DMS53 treated with DMSO at 0.1 percent for 48 hours (cell line): ENCODE data around the gene MYLK4.
"Not testable (repeated sequence)": the region's sequence is repeated elsewhere in the genome, so short reads cannot be mapped to it uniquely, and the experiment has no call there.

Source experiments
- DNase-seq: peaks from one replicate; lab custom pipeline; 2025; ENCODE audit not compliant: unreplicated experiment; lab: John Stamatoyannopoulos, UW

MYLK4 gene

DNA sequence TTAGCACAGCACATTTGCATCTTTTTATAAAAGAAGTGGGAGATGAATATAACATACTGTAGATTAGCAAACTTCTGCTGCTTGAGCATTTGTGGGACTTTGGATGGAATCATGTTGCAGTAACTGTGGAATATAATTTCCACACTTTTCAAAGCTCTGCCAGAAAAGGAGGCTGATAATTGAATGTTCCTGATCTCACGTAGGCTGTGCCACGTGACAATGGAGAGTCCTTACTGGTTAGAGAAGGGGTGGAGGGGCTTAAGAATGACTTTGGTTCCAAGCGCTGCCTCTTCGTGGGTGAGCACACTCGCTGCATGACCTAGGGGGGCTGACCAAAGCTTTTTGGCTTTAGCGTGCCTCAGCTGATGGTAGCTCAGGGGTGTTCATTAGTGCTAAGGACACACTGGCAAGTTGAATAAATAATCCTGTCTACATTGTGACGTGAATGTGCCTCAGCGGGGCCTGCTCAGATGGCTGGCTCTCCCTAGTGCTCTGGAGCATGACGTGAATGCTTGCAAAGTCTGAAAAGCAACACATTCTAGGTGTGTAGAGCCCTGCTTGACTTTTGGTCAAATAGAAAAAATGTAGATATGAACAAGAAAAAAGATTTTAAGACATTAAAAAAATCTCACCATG lies 29.5 kb upstream of the MYLK4 start:
- DNase-seq, result no peak

DNA sequence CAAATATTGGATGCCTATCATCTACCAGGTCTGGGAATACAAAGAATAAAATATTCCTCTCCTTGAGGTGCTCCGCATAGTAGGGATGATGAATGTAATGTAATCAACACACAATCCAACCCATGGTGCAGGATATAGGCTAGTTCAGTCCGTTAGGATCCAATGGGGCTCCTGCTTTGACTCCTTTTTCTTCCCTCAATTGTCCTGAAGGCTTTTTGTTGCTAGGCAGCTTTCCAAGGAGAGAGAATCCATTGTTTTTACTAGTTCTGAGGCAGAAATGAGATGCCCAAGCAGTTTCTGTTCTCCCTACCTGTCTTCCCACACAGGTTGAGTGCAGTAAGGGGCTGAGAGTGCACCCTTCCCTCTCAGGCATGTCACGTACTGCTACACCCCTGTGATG lies 26.5 kb upstream of the MYLK4 start:
- DNase-seq, result no peak

DNA sequence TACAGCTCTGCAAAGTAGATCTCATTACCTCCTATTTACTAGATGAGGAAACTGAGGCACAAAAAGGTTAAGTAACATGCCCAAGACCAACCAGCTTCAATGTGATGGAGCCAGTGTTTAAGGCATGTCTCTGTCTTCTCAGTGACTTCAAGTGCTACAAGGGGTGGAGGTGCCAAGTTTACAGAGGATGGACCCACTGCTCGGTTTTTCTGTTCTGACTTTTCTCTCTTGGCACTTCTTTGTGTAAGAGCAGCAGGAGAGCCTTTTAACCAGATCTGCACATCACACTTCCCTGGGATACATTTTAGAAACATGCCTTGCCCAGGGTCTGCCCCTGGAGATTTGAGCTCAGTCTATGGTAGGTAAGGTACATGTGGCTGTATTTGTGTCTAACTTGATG lies 24.3 kb upstream of the MYLK4 start:
- DNase-seq, result no peak

DNA sequence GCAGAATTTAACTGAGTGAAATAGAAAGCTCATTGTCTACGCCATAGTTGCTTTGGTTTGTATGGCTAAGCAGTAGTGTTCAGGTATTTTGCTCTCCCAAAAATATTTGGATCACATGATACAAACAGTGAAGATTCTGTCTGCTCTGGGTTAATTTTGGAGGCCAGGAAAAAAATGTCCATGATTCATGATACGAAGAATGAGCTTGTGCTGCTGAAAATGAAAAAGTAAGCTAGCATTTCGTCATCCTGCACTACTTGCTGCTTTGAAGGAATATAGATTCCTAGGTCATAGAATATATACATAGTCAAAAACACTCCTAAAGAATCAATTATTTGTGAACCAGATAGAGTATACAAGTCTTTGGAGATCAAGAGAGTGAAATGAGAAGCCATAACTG lies 22.7 kb upstream of the MYLK4 start:
- no peak for DNase-seq

DNA sequence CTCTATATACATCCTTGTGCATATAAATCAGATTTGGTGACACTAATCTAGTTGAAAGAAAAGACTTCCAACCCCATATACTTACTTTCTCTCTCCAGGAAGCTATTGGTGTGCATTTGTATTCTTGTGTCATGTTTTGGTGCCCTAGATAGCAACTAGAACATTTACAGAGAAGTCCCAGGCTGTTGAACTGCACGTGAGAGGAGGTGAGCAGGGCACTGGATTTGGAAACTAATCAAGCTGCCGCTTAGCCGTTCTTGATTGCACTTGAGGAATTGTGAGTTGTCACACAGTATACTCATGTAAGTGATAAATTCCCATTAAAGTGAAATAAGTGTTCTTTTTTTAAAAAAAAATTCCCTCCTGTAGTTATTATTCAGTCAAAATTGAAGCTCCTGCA lies 22.1 kb upstream of the MYLK4 start:
- no peak for DNase-seq

DNA sequence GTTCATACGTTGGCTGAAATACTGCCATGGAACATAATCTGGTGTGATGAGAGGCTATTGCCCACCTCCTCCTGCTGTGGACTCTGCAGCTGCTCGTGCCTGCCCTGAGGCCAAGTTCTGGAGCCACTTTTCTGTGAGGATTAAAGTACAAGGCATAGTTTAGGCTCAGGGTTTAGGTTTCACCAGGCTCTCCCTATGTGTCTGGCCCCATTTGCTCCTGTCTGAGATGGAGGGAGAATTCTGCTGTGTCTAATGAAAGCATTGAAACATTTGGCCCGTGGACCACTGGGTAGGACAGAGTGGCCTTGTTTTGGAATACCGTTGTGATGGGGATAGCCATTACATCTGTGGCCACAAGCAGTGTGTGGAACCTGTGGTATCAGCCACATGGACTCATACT lies 20.4 kb upstream of the MYLK4 start:
- no peak for DNase-seq

DNA sequence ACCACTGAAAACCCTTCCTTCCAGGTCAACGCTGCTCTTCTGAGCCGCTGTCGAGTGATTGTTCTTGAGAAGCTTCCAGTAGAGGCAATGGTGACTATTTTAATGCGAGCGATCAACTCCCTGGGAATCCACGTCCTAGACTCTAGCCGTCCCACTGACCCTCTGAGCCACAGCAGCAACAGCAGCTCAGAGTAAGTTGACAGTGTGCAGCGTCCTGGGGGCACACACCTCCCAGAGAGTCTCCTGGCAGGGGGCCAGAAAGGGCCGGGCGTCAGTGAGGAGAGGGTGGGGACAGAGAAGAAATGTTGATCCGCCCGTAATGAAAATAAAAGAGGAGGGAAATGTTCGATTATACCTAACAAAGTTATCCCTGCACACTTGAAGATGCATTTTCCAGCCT lies 19.4 kb upstream of the MYLK4 start:
- no peak for DNase-seq

DNA sequence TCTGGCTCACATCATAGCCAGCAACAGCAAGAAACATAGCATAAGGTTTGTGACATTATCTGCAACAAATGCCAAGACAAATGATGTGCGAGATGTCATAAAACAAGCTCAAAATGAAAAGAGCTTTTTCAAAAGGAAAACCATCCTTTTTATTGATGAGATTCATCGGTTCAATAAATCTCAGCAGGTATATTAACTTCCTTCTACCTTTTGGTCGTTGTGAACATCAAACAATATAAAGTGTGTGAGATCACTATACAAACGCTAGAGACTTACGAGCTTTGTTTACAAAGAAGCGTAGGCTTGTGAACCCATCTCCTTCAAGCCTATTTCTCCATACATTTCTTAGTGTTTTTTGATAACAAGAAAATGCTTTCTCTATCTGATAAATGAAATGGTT lies 18.0 kb upstream of the MYLK4 start:
- no peak for DNase-seq

DNA sequence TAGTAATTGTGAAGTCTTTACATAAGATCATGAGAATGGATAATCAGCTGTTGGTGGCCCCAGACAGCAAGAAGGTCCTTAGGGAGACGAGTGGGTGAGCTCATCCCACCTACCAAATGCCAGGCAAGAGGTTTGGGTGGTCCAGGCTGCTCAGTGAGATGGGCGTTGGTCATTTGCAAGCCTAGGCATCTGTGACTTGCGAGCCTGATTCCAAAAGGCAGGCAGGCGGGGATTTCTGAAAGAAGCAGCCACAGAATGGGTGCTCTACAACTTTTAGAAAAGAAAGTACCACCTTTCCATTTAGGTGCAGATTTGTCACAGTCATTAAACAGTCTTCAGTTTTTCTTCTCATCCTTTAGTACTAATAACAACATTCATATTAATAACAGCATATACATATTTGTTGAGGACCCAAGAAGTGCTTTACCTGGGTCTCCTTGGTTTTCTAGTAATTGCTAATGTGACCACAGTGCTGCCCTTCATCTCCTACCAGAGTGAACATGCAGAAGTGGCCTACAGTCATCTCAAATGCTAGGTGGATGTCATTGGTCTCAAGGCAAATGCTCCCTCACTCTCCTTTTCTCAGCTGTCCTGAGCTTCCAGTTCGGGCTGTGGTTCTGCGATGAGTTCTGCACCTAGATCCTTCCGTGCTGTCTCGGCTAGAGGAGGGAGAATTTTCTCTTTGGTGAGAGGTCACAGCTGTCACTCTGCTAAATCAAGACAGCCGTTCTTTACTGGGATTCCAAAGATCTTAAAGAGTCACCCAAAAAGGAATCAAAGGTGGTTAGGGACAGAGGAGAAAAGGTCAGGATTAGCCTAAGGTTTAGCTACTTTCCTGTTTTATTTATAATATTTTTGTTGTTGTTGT lies 17.2 kb upstream of the MYLK4 start:
- no peak for DNase-seq

DNA sequence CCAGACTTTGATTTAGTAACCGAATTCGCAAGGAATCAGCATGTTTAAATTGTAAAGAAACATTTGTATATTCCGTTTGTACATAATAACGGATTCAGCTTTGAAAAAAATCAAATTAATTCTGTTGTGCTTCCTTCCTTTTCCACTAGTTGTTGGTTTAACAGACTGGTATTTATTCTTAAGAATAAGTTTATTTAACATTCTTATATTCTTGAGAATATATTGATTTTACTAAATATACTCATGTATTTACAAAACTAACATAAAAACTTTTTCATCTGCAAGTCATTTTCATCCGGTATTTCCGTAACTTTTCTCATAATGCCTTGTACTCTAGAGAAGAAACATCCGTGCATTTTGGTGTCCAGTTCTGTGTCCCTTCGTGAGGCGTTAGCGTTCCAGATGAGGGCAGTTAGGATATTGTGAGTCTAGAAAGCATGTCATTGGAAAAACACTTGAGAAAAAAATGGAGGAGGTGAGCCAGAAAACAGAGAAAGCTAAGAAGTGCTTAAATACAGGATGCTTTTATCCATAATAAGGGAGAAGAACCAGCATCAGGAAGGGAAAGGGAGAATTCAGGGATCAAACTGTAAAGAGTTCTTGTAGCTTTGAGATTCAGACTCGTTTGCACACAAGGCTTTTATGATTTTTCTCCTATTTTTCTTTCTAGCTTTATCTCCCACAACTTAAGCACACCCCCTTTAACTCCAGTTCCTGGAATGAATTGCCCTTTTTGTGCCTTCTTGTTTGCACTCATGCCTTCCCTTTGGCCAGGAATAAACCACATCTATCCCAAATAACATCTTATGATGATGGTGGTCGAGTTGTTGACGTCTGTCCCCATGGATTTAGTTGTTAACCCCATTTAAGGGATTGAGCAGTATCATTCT lies 16.3 kb upstream of the MYLK4 start:
- DNase-seq, result no peak

DNA sequence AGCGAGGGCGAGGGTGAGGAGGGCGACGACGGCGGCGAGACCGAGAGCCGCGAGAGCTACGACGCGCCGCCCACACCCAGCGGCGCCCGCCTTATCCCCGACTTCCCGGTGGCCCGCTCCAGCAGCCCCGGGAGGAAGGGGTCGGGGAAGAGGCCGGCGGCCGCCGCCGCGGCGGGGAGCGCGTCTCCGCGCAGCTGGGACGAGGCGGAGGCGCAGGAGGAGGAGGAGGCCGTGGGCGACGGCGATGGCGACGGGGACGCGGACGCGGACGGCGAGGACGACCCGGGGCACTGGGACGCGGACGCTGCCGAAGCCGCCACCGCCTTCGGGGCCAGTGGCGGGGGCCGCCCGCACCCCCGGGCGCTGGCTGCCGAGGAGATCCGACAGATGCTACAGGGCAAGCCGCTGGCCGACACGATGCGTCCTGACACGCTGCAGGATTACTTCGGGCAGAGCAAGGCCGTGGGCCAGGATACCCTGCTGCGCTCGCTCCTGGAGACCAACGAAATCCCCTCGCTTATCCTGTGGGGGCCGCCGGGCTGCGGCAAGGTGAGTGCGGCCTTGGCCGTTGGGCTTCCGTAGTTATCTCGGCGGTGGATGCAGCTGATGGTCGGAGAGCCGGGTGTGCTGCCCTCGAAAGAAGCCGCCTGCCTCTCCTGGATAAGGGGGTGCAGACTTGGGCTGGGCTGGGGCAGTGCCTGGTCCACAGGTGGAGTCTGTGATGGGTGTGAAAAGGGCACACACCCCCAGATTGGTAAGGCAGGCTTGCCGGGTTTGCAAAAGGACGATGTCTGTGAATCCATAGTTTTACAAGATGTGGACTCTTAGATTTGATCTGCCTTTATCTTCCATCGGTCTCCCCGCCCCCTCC lies 15.4 kb upstream of the MYLK4 start:
- no peak for DNase-seq

DNA sequence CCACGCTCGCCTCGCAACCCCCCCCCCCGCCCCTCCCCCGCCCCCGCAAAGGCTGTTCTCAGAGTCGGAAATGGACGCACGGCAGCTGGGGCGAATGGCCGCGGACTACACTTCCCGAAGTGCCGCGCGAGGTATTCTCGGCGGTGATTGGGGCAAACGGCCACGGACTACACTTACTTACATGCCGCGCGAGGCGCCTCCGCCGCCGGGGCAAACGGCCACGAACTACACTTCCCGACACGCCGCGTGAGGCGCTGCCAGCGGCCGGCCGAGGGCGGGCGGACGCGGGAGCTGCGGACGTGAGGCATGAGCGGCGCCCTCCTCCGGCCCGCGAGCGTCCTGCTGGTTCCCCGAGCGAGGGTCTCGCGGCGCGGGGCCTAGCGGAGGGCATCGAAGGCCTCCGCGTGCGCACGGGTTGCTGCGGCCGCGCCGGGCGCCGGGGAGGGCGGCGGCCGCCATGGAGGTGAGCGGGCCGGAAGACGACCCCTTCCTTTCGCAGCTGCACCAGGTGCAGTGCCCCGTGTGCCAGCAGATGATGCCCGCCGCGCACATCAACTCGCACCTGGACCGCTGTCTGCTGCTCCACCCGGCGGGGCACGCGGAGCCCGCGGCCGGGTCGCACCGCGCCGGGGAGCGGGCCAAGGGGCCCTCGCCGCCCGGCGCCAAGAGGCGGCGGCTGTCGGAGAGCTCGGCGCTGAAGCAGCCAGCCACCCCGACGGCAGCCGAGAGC lies 14.6 kb upstream of the MYLK4 start, which contains the start of gene WRNIP1:
WRNIP1 (plus strand) TSS at position 228 of the 730 bp plus-strand sequence; CDS start at position 458, 230 bp downstream.
- DNase-seq, result peak; percentile 97

DNA sequence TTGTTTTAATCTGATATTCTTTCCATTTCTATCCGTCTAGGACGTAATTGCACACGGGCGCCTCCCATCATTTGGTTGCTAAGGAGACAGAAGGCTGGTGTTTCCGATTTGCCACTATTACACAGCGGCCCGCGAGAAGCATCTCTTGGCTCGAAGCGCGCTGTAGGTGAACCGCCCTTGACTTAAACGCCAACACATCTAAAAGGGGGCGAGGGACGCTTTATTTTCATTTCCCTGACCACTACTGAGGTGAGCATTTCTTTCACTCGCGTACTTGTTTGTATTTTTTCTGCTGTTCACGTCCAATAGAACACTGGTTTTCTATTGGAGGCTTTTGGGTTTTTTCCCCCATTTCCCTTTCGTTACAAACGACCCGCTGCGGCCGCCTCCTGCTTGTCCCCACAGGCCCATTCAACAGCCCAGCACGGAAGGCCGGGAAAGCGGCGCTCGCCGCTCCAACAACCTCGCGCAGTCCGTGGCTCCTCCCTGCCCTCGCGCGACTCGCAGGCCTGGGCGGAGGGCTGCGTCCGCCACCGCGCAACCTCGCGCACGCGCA lies 14.0 kb upstream of the MYLK4 start:
- peak; percentile 79 for DNase-seq

DNA sequence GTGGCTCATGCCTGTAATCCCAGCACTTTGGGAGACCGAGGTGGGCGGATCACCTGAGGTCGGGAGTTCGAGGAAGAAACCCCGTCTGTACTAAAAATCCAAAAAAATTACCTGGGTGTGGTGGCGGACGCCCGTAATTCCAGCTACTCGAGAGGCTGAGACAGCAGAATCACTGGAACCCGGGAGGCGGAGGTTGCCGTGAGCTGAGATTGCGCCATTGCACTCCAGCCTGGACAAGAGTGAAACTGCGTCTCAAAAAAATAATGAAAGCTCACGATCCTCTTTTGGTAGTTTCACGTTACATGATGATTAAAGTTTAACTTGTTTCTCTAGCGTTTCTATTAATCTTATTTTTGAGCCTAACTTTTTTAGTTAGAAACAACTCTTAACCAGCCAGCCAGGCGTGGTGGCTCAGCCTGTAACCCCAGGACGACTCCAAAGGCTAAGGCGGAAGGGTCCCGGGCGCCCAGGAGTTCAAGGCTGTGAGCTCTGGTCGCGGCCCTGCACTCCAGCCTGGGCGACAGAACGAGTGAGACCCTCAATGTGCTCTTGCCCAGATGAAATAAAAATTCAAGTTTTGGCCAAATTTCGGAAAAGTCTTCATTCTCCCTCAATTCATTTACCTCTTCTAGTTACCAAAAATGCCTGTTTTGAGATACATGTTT lies 13.3 kb upstream of the MYLK4 start:
- peak; percentile 45 for DNase-seq

DNA sequence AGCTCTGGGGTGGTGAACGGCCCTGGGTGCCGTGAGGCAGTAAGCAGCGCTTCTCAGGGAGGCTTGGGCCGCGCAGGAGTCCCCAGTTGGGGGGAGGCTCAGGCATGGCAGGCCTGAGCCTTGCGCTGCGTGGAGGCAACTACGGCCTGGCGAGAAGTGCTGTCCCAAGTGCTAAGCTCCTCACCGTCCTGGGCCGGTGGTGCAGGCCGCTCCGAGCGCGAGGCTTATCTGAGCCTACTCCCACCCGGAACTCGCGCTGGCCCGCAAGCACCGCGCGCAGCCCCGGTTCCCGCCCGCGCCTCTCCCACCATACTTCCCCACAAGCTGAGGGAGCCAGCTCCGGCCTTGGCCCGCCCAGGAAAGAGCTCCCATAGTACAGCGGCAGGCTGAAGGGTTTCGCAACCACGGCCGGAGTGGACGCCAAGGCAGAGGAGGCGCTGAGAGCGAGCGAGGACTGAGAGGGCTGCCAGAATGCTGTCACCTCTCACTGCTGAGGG lies 12.7 kb upstream of the MYLK4 start:
- no peak for DNase-seq

DNA sequence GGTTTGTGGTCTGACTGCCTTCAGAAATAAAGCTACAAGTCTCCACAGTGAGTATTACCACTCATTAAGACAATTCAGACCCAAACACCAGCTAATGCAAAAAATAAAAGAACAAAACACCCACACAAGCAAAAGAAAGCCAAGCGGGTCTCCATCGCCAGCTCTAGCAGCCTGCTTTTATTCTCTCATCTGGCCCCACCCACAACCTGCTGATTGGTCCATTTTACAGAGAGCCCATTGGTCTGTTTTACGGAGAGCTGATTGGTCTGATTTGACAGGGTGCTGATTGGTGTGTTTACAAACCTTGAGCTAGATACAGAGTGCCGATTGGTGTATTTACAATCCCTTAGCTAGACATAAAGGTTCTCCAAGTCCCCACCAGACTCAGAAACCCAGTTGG lies 12.1 kb upstream of the MYLK4 start:
- not testable (repeated sequence) for DNase-seq

DNA sequence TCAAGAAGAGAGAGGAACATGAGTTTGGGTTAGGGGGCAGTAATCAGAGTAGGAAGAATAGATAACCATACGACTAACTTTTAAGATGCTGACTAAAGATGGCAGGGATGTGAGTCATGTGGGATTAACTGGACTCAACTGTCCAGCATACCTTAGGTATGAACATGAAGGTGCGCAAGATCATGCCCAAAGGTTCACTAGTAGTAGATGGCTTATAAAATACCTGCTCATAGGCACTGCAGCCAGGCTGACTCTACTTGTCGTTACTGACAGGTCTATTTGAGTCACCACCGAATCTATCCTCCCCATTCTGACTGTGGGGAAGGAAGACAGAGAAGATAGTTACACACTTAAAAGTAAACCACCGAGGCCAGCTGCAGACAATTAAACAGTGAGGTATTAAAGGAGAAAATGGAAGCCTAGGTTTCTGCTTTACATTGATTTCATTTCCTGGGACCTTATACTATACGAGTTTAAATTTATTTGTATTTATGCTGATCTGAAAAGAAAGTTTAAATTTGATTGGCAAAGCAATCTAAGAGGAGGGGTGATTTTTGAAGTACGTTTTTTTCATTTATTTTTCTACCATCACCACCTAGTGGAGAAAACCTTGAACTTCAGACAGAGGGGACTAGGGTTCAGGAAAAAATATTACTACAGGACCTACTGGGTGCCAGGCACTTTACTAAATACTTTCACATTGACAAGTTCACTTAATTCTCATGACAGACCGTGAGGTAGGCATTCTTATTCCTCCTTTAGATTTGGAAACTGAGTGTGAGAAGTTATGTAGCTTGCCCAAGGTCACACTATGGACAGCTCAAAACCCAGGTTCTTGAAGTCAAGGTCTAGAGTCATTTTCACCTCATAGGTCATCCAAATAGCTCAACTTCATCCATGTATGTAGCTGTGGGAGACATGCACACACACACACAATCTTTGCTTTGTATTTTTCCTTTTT lies 10.4 kb upstream of the MYLK4 start:
- no peak for DNase-seq

DNA sequence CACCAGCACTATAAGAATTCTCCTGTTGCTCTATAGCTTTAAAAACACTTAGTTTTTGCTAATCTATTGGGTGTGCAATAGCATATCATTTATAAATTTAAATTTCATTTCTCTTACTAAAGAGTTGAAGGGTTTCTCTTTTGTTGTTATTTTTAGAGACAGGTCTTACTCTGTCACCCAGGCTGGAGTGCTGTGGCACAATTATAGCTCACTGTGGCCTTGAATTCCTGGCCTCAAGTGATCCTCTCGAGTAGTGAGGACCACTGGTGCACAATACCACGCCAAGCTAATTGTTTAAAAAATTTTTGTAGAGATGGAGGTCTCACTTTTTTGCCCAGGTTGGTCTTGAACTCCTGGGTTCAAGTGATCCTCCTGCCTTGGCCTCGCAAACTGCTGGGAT lies 8.3 kb upstream of the MYLK4 start:
- DNase-seq, result no peak
